Bone marrow (tissue), 2 donors: Measurements from ENCODE around the gene FRMD4A.

Experiments
- DNase-seq, 2 donors: peaks; one replicate each; lab custom pipeline; 2025; lab: John Stamatoyannopoulos, UW

FRMD4A gene

GRCh38 chr10:13669182-13669855 is 661.4 kb downstream of the FRMD4A start:
- no peak for DNase-seq

GRCh38 chr10:13668126-13668525 is 662.6 kb downstream of the FRMD4A start:
- DNase-seq, result no peak

DNA sequence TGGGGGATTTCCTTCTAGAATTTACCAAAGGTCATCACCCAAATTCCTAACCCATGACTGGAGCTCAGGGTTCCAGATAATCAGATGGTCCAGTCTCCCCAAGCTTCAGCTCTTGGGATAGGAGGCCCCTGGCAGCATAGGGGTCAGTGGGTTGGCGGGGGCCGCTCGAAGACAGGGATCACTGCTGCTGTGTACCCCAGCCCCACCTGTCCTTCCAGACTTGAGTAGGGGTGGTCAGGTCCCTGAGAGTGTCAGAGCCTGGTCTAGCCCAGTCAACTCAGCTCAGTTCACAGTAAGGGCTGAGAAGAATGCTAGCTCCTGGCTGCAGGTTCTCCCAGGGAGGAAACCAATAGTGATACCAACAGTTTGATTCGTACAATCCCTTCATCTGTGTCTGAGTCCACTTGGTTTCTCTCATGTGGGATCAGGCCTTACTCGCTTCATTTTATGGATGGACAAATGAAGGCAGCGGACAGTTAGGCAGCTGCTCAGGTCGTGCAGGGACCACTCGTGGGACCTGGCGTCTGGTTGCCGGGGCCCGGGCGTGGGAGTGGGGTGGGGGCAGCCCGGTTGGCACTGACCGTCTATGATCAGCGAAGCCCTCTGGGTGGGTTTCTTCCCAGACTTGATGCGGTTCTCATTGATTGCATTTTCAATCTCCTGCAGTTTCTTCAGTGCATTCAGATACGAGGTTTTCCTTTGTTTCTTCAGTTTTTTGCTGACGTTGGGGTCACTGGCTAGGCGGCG is 665.0 kb downstream of the FRMD4A start:
- no peak for DNase-seq

GRCh38 chr10:13661256-13661655 is 669.5 kb downstream of the FRMD4A start:
- DNase-seq, result no peak

GRCh38 chr10:13660551-13660920 is 670.2 kb downstream of the FRMD4A start:
- DNase-seq, result no peak

- peak; percentile 29 to 39 for DNase-seq
Measured at GRCh38 chr10:13659887-13660550, 670.7 kb downstream of the FRMD4A start.

DNA sequence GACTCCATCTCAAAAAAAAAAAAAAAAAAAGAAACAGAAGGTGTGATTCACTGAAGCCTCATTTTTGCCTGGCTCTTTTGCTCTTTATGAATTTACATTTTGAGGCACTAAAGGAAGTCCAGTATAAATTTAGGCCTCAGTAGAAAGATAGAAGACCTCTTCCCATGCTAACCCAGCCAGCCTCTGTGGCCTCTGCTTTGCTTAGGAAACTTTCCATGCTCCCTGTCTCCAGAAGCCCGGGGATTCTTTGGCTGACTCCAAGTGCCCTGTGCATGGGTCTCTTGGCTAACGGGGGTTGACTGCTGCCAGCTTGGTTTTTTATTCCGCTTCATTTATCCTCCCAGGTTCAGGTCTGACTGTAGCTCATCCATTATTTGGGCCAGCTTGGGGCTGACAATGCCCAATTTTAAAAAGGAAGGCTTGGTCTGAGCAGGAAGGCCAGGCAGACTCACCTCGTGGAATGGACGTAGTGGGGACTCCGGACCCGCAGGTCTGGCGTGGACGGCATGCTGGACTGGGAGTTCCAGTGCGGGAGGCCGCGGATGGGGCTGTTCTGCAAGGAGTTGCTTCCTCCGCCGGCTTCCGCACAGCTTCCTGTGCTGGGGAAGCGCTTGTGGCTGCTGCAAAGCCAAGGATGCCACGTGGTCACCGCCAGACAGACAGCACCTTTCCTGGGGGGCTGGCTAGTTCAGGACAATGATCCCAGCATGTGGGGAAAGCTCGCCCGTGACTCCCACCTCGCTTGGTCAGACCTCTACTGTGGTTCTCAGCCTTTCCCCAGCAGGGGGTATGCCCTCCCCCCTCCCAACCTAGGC is 671.6 kb downstream of the FRMD4A start:
- peak in 1 of 2 donors; percentile 4 for DNase-seq

DNA sequence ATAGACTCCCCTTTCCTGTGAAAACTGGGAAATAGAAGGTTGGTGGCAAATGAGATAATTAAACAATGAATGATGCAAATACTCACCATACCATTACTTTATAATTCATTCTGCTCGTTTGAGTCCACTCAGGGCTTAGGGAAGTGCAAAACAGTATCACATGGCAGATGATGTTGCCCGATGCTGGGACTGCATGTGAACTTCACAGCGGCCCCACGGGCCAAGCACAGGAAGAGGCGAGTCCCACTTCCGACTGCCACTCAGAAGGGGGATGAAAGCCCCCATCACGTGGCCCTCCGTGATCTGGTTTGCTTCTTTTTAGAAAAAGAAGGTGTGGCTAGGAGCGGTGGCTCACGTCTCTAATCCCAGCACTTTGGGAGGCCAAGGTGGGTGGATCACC is 672.5 kb downstream of the FRMD4A start:
- DNase-seq, result no peak

DNA sequence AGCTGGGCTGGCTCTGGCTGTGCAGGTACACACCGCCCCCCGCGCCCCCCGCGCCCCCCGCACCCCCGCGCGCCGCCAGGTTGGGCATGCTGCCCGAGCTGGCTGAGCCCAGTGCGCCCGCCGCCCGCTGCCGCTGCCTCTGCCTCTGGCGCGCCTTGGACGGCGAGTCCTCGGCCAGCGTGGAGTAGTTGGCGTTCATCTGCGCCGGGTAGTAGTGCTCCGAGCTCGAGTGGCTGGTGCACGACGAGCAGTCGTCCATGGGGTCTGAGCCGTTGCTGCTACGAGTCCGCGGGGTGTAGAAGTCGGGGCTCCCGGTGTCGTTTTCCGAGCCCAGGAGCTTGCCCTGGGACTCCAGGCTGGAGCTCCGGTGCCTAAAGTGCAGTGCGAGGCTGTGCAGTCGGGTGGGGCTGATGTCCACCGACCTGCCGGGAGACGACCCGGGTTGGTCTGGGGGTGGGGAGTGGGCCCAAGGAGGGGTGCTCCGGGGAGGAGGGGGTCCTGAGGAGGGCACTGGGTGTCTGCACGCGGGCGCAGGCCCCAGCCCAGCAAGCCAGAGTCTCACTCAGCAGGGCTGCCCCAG is 673.5 kb downstream of the FRMD4A start:
- DNase-seq, result no peak

- DNase-seq, result no peak
Measured at GRCh38 chr10:13656337-13657100, 674.2 kb downstream of the FRMD4A start.

GRCh38 chr10:13654846-13655245 is 675.9 kb downstream of the FRMD4A start:
- DNase-seq, result no peak

GRCh38 chr10:13654118-13654830 is 676.5 kb downstream of the FRMD4A start:
- DNase-seq, result no peak

GRCh38 chr10:13652860-13653259 is 677.9 kb downstream of the FRMD4A start:
- DNase-seq, result no peak

DNA sequence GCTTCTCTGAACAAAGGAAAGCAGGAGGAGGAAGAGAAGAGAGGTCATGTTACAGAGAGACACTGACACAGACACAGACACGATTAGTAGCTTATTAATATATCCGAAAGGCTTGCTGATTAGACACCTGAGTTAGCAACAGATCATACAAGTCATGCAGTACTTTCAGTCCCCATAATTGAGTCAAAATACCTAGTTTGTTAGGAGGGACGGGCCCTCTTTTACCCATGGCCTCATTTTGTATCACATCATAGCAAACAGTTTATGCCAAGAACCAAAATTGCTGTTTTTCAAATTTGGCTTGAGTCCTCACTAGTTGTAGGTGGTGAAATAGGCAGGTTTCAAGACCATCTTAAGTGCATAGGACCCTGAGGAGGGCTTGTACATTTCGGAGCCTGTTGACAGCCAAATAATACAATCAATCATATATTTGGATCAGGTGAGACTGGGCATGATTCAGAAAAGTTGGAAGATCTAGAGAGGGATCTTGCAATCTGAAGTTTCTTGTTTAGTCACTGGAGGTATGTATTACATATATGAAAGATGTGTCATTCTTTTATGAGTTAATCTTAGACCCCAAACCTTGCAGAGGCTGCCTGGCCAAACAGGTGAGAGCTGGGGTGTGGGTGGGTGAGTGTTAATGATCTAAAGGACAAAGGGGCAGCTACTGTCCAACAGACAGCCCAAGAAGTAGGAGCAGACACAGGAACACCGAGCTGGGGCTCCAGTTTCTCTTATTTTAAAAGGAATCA is 678.6 kb downstream of the FRMD4A start:
- no peak for DNase-seq

DNA sequence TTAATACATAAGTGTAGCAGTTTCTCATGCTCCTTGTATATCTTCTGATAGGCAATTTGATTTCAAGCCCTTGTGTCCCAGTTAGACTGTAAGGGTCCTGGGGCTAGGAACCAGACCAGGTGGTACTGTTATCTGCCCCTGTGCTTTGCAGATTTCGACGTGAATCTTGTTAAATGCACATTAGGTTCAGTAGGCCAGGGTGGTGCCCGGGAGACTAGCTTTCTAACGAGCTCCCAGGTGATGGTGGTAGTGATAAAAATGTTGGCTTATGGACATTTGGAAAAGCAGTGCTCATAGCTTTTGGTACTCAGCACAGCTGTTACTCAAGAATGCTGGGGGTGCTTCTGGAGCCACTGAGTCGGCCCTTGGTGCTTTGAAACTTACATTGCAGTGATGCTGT is 679.8 kb downstream of the FRMD4A start:
- DNase-seq, result no peak

GRCh38 chr10:13649844-13650520 is 680.7 kb downstream of the FRMD4A start:
- DNase-seq, result no peak

- no peak for DNase-seq
Measured at GRCh38 chr10:13648425-13648824, 682.3 kb downstream of the FRMD4A start.

- DNase-seq, result no peak
Measured at GRCh38 chr10:13644866-13645265, 685.9 kb downstream of the FRMD4A start.

- no peak for DNase-seq
Measured at GRCh38 chr10:13643016-13643415, 687.7 kb downstream of the FRMD4A start.
